Lower lobe of right lung (tissue), 2 donors: ENCODE results near the gene ITGAL. TPM values are rescaled to one million over a fixed set of nuclear protein-coding genes. Genes with fewer than 3 reads are reported as not detected.
A peak's percentile ranks its signal among the peaks of the same experiment; 100 is the strongest.

Source experiments
- ATAC-seq, 2 donors: fragments of 200-7000 bp; cut with Tn5 transposase; one replicate each; pipeline ENCODE4 v1.9.1; 2020 to 2022; ENCODE audit warnings: mild to moderate bottlenecking in 2 of 2, moderate library complexity in 2 of 2
- DNase-seq: peaks from one replicate; pipeline ENCODE4 v3.0.0-alpha.2; 2020
- H3K27ac ChIP-seq: fragments of 200-600 bp; one replicate; pipeline ENCODE4 v1.8.0; 2022
- H3K27me3 ChIP-seq: fragments of 200-600 bp; one replicate; pipeline ENCODE4 v1.8.0; 2022; ENCODE audit warnings: low read depth
- H3K36me3 ChIP-seq: fragments of 200-600 bp; one replicate; pipeline ENCODE4 v1.8.0; 2022; ENCODE audit warnings: mild to moderate bottlenecking
- H3K4me1 ChIP-seq: fragments of 200-600 bp; one replicate; pipeline ENCODE4 v1.8.0; 2022
- H3K4me3 ChIP-seq: fragments of 200-600 bp; one replicate; pipeline ENCODE4 v1.8.0; 2022; ENCODE audit warnings: mild to moderate bottlenecking
- H3K9me3 ChIP-seq: fragments of 200-600 bp; one replicate; pipeline ENCODE4 v1.8.0; 2022
- CTCF ChIP-seq: fragments of 200-600 bp; IDR thresholded peaks from one replicate; pipeline ENCODE4 v1.8.0; 2022; ENCODE audit warnings: antibody characterized with exemption, mild to moderate bottlenecking
- intact Hi-C: fragments of 100-400 bp; cut with DNase I; formaldehyde crosslinking; loops from one replicate; pipeline ENCODE4 v1.11.0; 2022
- total RNA-seq: library from RNA; stranded (reverse); fragmentation: NEBNext Ultra II Directional; extraction: Animal tissue kit (Norgen Biotek cat#: 25700); gene quantifications from one replicate; pipeline ENCODE4 v1.2.1, GENCODE V29; 2021
- donor health status: DM: no; HTN: yes; CAD: no; lungs with severe emphysema.

The ITGAL gene
- total RNA-seq, 1 donor from 2014 or later: 127 TPM

DNA sequence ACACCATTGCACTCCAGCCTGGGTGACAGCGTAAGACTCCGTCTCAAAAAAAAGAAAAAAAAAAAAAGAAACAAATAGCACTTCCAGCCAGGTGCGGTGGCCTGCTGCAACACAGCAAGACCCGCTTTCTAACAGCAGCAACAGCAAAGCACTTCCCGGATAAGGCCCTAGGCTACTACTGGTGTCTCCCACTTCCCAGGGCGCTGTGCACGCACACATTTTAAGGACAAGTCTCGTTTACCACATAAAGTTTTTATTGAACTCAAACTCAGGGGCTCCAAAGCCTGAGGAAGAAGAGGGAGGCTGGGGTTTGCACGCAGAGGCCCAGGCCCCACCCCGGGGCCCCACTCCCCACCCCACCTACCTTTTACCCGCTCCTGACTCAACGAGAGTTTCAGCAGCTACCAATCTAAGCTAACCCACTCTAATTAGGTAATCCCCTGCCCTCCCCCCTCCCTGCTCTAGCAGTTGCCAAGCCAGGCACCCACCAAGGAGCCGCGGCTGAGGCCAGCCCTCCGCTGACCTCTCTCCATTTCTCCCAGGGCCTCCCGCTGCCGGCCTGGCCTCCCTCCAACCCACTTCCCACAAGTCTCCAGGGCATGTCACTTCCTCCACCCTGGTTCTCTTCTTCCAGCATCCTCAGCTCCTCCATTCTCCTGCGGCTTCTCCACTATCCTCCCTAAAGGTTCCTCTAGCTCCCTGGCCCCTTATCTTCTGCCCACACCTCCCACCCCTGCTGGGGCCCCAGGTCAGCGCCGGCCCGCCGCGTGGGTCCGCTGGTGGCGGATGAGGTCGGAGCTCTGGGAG lies 51.4 kb downstream of the ITGAL start:
- intact Hi-C loops: no loop called here
- Histone ChIP-seq H3K27ac (no peak overlapping the region), H3K36me3 (peaks cover 18% of the 10 kb centered on the region), H3K4me3 (no peak overlapping the region), H3K27me3 (no peaks in the 10 kb centered on the region), H3K4me1 (peaks cover 21% of the 10 kb centered on the region), H3K9me3 (no peaks in the 10 kb centered on the region)
- TF ChIP-seq CTCF: no peak
- DNase-seq (no peak), ATAC-seq (no peak)

DNA sequence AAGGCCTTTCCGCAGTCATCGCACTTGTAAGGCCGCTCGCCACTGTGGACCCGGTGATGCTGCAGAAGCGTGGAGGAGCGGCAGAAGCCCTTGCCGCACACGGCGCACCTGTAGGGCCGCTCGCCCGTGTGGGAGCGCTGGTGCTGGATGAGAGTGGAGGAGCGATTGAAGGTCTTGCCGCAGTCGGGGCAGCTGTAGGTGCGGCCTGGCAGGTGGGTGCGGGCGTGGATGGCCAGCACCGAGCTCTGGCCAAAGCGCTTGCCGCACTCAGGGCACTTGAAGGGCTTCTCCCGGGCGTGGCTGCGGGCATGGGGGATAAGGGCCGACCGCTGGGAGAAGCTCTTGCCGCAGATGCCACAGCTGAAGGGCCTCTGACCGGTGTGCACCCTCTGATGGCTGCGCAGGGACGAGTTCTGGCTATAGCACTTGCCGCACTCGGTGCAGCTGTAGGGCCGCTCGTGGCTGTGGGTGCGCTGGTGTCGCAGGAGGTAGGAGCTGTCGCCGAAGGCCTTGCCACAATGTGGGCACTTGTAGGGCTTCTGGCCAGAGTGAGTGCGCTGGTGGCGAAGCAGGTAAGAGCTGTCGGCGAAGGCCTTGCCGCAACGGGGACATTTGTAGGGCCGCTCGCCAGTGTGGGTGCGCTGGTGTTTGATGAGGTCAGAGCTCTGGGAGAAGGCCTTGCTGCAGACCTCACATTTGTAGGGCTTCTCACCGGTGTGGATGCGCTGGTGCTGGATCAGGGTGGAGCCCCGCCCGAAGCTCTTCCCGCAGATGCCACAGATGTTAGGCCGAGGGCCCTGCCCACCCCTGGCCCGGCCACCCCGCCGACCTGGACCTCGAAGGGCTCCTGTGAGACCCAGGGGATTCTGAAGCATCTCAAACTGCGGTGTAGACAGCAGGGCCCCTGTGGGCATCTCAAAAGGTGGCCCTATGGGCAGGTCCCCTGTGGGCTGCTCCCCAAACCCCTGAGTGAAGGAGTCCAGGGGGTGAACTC lies 52.3 kb downstream of the ITGAL start:
- intact Hi-C loops: no loop called here
- no peak overlapping the region for H3K4me3 ChIP-seq
- ATAC-seq (no peak), DNase-seq (no peak)
- peaks cover 23% of the 10 kb centered on the region for H3K4me1 ChIP-seq
- peaks cover 11% of the 10 kb centered on the region for H3K36me3 ChIP-seq
- H3K9me3 ChIP-seq: no peaks in the 10 kb centered on the region
- no peak overlapping the region for H3K27ac ChIP-seq
- no peaks in the 10 kb centered on the region for H3K27me3 ChIP-seq
- no peak for TF ChIP-seq CTCF

DNA sequence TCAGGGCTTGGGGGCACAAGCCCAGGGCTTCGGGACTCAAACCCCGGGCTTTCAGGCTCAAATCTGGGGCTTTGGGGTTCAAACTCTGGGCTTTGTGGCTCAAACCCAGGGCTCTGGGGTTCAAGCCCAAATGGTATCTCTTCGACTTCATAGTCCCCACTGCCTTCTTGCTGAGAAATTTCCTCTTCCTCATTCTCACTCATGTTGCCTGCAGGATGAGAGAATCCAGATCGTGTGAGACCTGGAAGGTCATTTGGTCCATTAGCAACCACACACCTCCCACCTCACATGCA lies 53.2 kb downstream of the ITGAL start:
- H3K4me1 ChIP-seq: peaks cover 23% of the 10 kb centered on the region
- DNase-seq (no peak), ATAC-seq (no peak)
- H3K9me3 ChIP-seq: no peaks in the 10 kb centered on the region
- H3K27me3 ChIP-seq: no peaks in the 10 kb centered on the region
- intact Hi-C loops: no loop called here
- H3K36me3 ChIP-seq: peaks cover 15% of the 10 kb centered on the region
- peak overlapping the region; percentile 98 for H3K27ac ChIP-seq
- H3K4me3 ChIP-seq: peak overlapping the region; percentile 88
- TF ChIP-seq CTCF: no peak

- Histone ChIP-seq H3K4me3 (peak within 1 kb of the TSS; percentile 88), H3K4me1 (peaks cover 23% of the 10 kb centered on the region)
- intact Hi-C loops: no loop called here
These were observed 53.7 kb downstream of the ITGAL start, which contains the start of gene ZNF768 for GRCh38 chr16:30526137-30526822. TSS of gene ZNF768 (minus strand) at chr16:30526566. CDS start at chr16:30526413, 153 bp downstream.

More at GRCh38 chr16:30526137-30526822, 53.7 kb downstream of the ITGAL start, which contains the start of gene ZNF768:
- Histone ChIP-seq H3K9me3 (no peaks in the 10 kb centered on the region), H3K36me3 (peaks cover 18% of the 10 kb centered on the region), H3K27me3 (no peaks in the 10 kb centered on the region), H3K27ac (peak within 1 kb of the TSS; percentile 98)
- DNase-seq: peak; percentile 64
- peak; percentile 57 to 65 for ATAC-seq
- TF ChIP-seq CTCF: no peak
